GM21367 (cell line): ENCODE data around the gene LENG9.
"Not testable (repeated sequence)": the region's sequence is repeated elsewhere in the genome, so short reads cannot be mapped to it uniquely, and the experiment has no call there.

Source experiments
- ATAC-seq: cut with Tn5 transposase; IDR thresholded peaks from one replicate; pipeline ENCODE4 v1.9.1; 2021; ENCODE audit not compliant: unreplicated experiment

The LENG9 gene

DNA sequence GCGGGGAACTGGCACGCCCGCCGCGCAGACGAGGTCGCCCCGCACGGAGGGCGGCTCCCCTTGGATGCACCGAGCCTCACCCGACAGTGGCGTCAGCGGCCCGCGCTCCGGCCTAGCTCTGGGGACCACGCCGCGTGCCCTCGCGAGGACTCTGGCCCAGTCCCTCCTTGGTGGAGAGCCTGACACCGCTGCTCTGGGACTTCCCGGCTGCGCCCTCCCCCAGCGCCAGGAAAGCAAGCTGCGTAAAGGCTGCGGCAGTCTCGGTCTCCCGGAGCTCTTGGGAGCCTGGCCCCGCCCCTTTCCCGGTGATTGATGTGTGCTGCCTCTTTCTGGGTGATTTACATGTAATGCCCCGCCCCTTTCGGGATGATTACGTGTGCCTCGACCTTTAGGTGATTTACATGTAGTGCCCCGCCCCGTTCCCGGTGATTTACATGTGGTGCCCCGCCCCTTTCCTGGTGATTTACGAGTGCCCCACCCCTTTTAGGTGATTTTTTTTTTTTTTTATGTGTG lies at the start of gene LENG9:
TSS of gene LENG9 (minus strand) at position 248 of the 513 bp plus-strand sequence. CDS start 252 bp downstream, outside the sequence.
- peak; percentile 46 for ATAC-seq

DNA sequence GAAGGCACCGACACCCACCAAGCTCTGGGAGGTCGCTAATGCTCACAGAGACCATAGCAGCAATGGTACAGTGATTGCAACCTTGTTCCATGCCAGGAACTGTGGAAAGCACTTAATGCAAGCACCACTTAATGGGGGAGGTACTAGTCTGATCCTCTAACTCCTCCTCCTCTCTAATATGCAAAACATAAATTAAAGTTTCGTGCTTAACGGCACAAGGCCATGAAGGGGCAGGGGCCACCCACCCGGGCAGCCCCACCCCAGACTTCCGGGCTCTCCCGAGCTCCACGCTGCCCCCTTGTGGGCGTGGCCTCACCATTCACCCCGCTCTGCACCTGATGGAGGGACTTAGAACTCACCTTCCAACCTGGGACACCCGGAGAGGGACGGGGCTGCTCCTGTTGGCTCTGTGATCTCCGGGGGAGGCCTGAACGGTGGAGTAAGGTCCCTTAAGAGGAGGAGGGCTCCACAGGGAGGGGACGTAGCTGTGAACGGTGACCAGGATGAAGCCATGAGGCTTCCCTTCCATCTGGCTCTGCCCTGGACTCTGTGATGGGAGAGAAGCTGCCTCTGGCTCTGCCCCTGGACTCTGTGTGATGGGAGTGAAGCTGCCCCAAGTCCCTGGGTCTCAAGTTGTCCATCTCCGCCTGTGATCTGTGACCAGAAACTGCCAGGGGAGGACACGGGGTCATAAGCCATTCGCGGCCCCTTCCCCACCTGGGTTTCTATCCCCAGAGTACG lies 45.8 kb upstream of the LENG9 start:
- not testable (repeated sequence) for ATAC-seq

- ATAC-seq: not testable (repeated sequence)
Observed at GRCh38 chr19:54508487-54508886, 44.9 kb upstream of the LENG9 start.

GRCh38 chr19:54507824-54508223 lies 44.2 kb upstream of the LENG9 start:
- no peak for ATAC-seq

DNA sequence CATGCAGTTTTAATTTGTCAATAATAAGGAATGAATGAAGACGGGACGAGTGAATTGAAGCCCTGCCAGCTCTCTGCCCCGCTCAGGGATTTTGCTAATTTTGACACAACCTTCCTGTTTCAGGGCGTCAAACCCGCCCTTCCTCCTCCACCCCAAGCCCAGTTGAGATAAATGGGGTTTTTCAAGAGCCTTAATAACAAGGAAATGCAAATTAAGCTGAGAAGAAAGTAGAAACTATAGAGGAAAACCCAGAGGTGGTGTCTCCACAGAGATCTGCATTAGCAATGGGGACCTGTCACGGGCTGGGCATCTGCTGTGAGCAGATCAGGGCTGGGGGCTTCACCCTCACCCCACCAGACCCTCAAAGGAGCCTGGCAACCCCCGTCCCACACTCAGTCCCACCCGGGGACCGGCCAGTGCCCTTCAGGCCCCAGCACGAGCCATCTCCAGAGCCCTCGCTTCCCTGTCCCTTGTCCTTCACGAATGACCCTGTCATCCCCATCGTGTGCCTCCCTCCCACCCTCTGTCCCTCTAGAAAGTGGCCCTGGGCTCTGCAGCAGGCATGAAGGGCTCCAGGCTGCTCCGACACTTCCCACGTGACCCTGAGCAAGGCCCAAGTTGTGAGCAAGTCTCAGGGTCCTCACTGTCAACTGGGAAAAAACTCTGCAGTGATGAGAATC lies 43.6 kb upstream of the LENG9 start:
- not testable (repeated sequence) for ATAC-seq

GRCh38 chr19:54506079-54506478 lies 42.5 kb upstream of the LENG9 start:
- no peak for ATAC-seq

- ATAC-seq: not testable (repeated sequence)
Observed at GRCh38 chr19:54505542-54505941, 42.0 kb upstream of the LENG9 start.

DNA sequence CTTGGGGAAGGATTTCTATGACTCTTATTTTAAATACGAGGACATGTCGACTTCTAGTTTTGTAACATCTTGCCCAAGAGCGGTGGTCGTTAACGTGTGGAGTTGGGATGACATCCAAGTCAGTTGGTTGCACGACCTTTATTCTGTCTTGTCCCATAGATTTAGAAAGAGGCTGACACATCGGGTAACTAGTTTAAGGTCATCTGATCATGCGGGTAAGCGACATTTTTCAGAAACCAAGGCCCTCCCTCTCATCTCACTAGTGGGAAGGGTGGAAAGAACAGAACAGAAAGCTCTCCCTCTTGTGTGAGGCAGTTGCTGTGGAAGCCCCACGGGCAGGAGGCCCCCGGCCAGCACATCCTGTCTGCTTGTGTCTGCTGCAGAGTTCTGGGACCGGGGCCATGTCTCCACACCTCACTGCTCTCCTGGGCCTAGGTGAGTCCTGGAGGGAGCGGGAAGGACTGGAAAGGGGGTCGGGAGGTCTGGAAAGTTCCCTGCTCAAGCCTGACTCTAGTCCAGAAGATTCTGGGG lies 39.0 kb upstream of the LENG9 start, which contains the start of gene LAIR2:
TSS of gene LAIR2 (plus strand) at position 314 of the 531 bp plus-strand sequence. CDS start at position 402, 88 bp downstream.
- ATAC-seq: no peak

GRCh38 chr19:54498451-54498772 lies 34.8 kb upstream of the LENG9 start:
- ATAC-seq: not testable (repeated sequence)

GRCh38 chr19:54497747-54498450 lies 34.3 kb upstream of the LENG9 start:
- not testable (repeated sequence) for ATAC-seq

GRCh38 chr19:54495284-54495683 lies 31.7 kb upstream of the LENG9 start:
- ATAC-seq: not testable (repeated sequence)

- no peak for ATAC-seq
Observed at GRCh38 chr19:54493967-54494585, 30.5 kb upstream of the LENG9 start.

GRCh38 chr19:54493056-54493455 lies 29.5 kb upstream of the LENG9 start:
- not testable (repeated sequence) for ATAC-seq

DNA sequence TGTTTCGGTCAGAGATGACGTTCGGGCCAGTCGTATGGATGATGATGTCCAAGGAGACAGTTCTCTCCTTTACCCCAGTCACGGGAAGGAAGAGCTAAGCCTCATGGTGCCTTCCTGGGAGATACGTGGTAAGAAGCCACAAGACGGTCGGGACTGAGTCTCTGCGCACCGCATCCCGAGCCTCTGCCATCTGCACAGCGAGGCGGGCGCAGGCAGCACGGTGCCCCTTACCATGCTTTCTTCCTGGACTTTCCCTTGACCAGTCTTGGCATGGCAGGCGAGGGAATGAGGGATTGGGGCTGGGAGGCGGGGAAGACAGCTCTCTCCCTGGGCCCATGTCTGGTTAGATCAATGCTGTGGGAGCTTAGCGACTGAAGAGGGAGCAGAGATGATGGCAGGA lies 29.0 kb upstream of the LENG9 start:
- no peak for ATAC-seq

DNA sequence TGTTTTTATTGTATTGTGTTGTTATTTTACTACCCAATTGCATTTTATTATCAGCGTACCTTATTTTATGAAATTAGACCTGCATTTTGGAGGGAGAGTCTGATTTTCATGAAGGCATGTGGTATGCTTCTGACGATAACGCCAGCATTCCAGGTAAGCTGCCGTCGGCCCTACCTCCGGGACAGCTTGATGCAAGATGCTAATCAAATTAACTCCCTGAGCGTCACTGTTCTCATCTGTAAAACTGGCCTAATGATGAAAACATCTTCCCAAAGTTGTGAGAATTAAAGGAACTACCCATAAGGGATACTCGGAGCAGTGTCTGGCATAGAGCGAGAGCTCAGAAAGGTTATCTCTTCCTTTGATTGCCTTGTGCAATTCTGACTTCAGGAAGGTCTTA lies 26.2 kb upstream of the LENG9 start:
- no peak for ATAC-seq

DNA sequence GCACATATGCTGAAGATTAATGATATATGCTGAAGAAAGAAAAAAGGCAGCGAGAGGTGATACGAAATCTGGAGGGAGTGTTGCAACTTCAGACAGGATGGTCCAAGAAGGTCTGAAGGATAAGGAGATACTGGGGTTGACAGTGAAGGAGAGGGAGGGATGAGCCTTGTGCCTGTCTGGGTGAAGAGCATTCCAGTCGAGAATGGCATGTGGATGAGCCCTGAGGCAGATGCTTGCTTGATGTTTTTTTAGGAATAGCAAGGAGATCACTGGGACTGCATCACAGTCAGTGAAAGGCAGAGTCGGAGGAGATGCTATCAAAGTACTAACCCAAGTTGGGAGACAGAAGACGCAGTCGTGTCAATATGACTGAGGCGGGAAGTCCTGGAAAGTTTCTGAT lies 25.8 kb upstream of the LENG9 start:
- no peak for ATAC-seq

DNA sequence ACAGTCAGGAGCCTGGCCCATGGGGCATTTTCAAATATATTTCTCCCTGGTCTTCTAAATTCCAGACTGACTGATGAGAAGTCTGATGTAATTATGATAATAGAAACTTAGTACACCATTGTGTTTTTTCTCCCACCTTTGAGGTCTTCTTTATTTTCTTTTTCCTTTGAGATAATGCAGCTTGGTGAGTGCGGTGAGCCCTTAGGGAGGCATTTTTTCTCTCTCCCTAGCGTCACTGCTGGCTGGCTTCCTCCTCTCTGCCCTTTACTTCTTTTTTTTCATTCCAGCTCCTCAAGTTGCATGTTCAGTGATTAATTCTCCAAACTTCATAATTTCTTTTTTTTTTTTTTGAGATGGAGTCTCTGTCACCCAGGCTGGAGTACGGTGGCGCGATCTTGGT lies 22.3 kb upstream of the LENG9 start:
- no peak for ATAC-seq

DNA sequence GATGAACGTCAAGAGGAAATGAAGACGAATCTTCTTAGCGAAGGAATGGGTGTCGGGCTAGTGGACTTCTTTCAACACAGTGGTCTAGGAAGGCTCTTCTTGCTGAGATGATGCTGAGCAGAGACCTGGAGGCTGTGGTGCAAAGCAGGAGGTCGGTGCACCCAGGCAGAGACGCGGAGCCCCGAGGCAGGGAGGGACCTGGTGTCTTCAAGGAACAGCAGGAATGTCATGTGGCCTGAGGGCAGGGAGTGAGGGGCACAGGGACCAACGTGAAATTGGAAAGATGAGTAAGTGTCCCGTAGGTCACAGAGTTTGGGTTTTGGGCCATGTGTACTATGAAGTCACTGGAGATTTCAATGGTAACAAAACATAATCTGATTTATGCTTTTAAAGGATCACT lies 20.9 kb upstream of the LENG9 start:
- ATAC-seq: no peak

GRCh38 chr19:54482889-54483288 lies 19.3 kb upstream of the LENG9 start:
- ATAC-seq: no peak

DNA sequence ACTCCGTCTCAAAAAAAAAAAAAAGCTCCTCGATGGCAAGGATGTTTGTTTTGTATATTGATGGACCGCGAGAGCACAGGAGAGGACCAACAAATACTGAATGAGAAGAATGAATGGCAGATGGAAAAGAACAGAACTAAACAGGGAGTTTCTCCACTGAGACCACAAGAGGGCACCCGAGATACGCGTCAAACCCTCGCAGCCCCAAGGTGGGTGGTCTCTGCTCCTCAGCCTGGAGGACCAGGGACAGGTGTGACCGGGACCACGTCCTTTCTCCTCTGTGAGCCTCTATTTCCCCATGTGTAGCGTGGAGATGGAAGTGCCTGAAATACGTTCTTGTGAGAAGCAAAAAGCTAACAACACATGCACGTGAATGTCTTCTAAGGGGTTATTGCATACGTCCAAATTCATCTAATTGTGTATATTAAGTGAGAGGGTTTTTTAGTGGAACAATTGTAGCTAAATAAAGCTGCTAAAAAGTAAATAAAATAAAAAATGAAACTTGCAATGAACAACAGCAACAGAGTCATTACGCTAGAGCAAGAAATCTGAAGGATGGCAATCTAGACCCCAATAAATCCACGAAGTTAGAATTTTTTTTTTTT lies 17.9 kb upstream of the LENG9 start:
- no peak for ATAC-seq
